Measurements from ENCODE around the gene PRKCD.

PRKCD gene

GRCh38 chr3:53140847-53141845, 19.9 kb upstream of the PRKCD start:
- no peak overlapping the region for H3K4me3 ChIP-seq (ENCODE audit: insufficient read length, low read depth)
- H3K9ac ChIP-seq (ENCODE audit: insufficient read length, low read depth) = no peak overlapping the region
- DNase-seq (ENCODE audit: low read depth, low spot score) = no peak
- H3K4me1 ChIP-seq (ENCODE audit: insufficient read depth, insufficient read length) = peaks cover 13% of the 10 kb centered on the region
- H3K27me3 ChIP-seq (ENCODE audit: insufficient read depth, insufficient read length) = no peaks in the 10 kb centered on the region
- TF ChIP-seq SUZ12 (IDR thresholded peaks at IDR 0.05; ENCODE audit: extremely low read depth, insufficient read depth, insufficient read length) (no peak), ZNF274 (IDR thresholded peaks at IDR 0.05; ENCODE audit: low read depth, low read length) (no peak), YY1 (IDR thresholded peaks at IDR 0.05; ENCODE audit: insufficient read depth, insufficient read length) (no peak)
- H3K9me3 ChIP-seq (ENCODE audit: insufficient read depth, low read length) = no peaks in the 10 kb centered on the region
- H3K36me3 ChIP-seq (ENCODE audit: insufficient read depth, insufficient read length, low read length) = no peaks in the 10 kb centered on the region

- Histone ChIP-seq H3K9me3 (ENCODE audit: insufficient read depth, low read length) (no peaks in the 10 kb centered on the region), H3K4me3 (ENCODE audit: insufficient read length, low read depth) (no peak overlapping the region), H3K9ac (ENCODE audit: insufficient read length, low read depth) (no peak overlapping the region), H3K4me1 (ENCODE audit: insufficient read depth, insufficient read length) (peaks cover 17% of the 10 kb centered on the region), H3K36me3 (ENCODE audit: insufficient read depth, insufficient read length, low read length) (no peaks in the 10 kb centered on the region), H3K27me3 (ENCODE audit: insufficient read depth, insufficient read length) (no peaks in the 10 kb centered on the region)
- no peak for TF ChIP-seq SUZ12 (IDR thresholded peaks at IDR 0.05; ENCODE audit: extremely low read depth, insufficient read depth, insufficient read length)
- TF ChIP-seq ZNF274 (IDR thresholded peaks at IDR 0.05; ENCODE audit: low read depth, low read length) = no peak
- TF ChIP-seq YY1 (IDR thresholded peaks at IDR 0.05; ENCODE audit: insufficient read depth, insufficient read length) = no peak
- no peak for DNase-seq (ENCODE audit: low read depth, low spot score)
These were observed 18.0 kb upstream of the PRKCD start for GRCh38 chr3:53142986-53143385.

DNA sequence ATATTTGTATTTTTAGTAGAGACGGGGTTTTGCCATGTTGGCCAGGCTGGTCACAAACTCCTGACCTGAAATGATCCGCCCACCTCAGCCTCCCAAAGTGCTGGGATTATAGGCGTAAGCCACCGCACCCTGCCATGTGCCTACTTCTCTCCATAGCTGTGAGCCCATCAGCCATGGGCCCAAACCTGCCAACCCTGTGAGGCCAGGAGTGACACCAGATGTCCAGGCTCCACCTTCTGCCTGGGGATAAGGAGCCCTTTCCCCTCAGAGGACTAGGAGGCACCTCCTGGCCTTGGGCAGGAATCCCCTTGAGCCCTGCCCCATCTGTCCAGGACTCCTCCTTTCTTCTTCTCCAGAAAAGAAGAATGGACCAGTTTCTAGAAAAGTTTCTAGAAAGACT, 16.6 kb upstream of the PRKCD start:
- no peak overlapping the region for H3K9ac ChIP-seq (ENCODE audit: insufficient read length, low read depth)
- DNase-seq (ENCODE audit: low read depth, low spot score) = no peak
- no peaks in the 10 kb centered on the region for H3K9me3 ChIP-seq (ENCODE audit: insufficient read depth, low read length)
- peaks cover 15% of the 10 kb centered on the region for H3K4me1 ChIP-seq (ENCODE audit: insufficient read depth, insufficient read length)
- TF ChIP-seq ZNF274 (IDR thresholded peaks at IDR 0.05; ENCODE audit: low read depth, low read length) = no peak
- H3K36me3 ChIP-seq (ENCODE audit: insufficient read depth, insufficient read length, low read length) = no peaks in the 10 kb centered on the region
- no peaks in the 10 kb centered on the region for H3K27me3 ChIP-seq (ENCODE audit: insufficient read depth, insufficient read length)
- H3K4me3 ChIP-seq (ENCODE audit: insufficient read length, low read depth) = no peak overlapping the region

- TF ChIP-seq YY1 (IDR thresholded peaks at IDR 0.05; ENCODE audit: insufficient read depth, insufficient read length) = no peak
- DNase-seq (ENCODE audit: low read depth, low spot score) = no peak
- H3K4me1 ChIP-seq (ENCODE audit: insufficient read depth, insufficient read length) = peaks cover 15% of the 10 kb centered on the region
These were observed 15.9 kb upstream of the PRKCD start for GRCh38 chr3:53144862-53145712.

DNA sequence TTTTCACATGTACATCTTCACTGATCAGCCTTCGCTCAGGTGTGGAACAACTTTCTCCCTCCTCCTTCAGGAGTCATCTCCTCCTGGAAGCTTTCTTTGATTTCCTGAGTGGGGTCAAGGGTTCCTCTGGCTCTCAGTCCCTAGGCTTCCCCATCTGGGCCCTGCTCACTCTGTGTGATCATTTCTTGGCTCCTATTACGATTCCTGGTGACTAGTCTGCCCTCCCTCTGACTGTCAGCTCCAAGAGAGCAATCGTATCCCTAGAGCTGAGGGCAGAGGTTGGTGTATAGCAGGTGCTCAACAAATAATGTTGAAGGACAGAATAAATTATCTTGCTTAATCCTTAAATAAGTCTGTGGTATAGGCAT, 15.3 kb upstream of the PRKCD start:
- Histone ChIP-seq H3K27me3 (ENCODE audit: insufficient read depth, insufficient read length) (no peaks in the 10 kb centered on the region), H3K4me1 (ENCODE audit: insufficient read depth, insufficient read length) (peaks cover 15% of the 10 kb centered on the region), H3K4me3 (ENCODE audit: insufficient read length, low read depth) (no peak overlapping the region), H3K9me3 (ENCODE audit: insufficient read depth, low read length) (no peaks in the 10 kb centered on the region), H3K36me3 (ENCODE audit: insufficient read depth, insufficient read length, low read length) (no peaks in the 10 kb centered on the region), H3K9ac (ENCODE audit: insufficient read length, low read depth) (no peak overlapping the region)
- DNase-seq (ENCODE audit: low read depth, low spot score) = no peak
- TF ChIP-seq SUZ12 (IDR thresholded peaks at IDR 0.05; ENCODE audit: extremely low read depth, insufficient read depth, insufficient read length) (no peak), YY1 (IDR thresholded peaks at IDR 0.05; ENCODE audit: insufficient read depth, insufficient read length) (no peak), ZNF274 (IDR thresholded peaks at IDR 0.05; ENCODE audit: low read depth, low read length) (no peak)

More at GRCh38 chr3:53144862-53145712, 15.9 kb upstream of the PRKCD start:
- H3K9me3 ChIP-seq (ENCODE audit: insufficient read depth, low read length) = no peaks in the 10 kb centered on the region
- H3K36me3 ChIP-seq (ENCODE audit: insufficient read depth, insufficient read length, low read length) = no peaks in the 10 kb centered on the region
- no peak overlapping the region for H3K4me3 ChIP-seq (ENCODE audit: insufficient read length, low read depth)
- H3K27me3 ChIP-seq (ENCODE audit: insufficient read depth, insufficient read length) = no peaks in the 10 kb centered on the region
- no peak overlapping the region for H3K9ac ChIP-seq (ENCODE audit: insufficient read length, low read depth)

GRCh38 chr3:53146319-53146891, 14.6 kb upstream of the PRKCD start:
- no peaks in the 10 kb centered on the region for H3K27me3 ChIP-seq (ENCODE audit: insufficient read depth, insufficient read length)
- TF ChIP-seq YY1 (IDR thresholded peaks at IDR 0.05; ENCODE audit: insufficient read depth, insufficient read length) (no peak), ZNF274 (IDR thresholded peaks at IDR 0.05; ENCODE audit: low read depth, low read length) (no peak), SUZ12 (IDR thresholded peaks at IDR 0.05; ENCODE audit: extremely low read depth, insufficient read depth, insufficient read length) (no peak)
- no peak overlapping the region for H3K9ac ChIP-seq (ENCODE audit: insufficient read length, low read depth)
- peaks cover 17% of the 10 kb centered on the region for H3K4me1 ChIP-seq (ENCODE audit: insufficient read depth, insufficient read length)
- no peak overlapping the region for H3K4me3 ChIP-seq (ENCODE audit: insufficient read length, low read depth)
- DNase-seq (ENCODE audit: low read depth, low spot score) = no peak
- no peaks in the 10 kb centered on the region for H3K9me3 ChIP-seq (ENCODE audit: insufficient read depth, low read length)
- no peaks in the 10 kb centered on the region for H3K36me3 ChIP-seq (ENCODE audit: insufficient read depth, insufficient read length, low read length)

Data from NT2/D1 (cell line).